Ishikawa (cell line): ENCODE measurements around the gene PRR14.

Source experiments
- REST ChIP-seq: IDR thresholded peaks from 2 replicates; pipeline ENCODE4 v1.6.1; 2012; ENCODE audit warnings: low read depth, mild to moderate bottlenecking
- ZBTB7A ChIP-seq: IDR thresholded peaks from 2 replicates; pipeline ENCODE4 v1.6.1; 2012; ENCODE audit warnings: low read depth
- TF ChIP-seq, protein P1 (sequence below): IDR thresholded peaks from 2 replicates; pipeline ENCODE4 v1.6.1; 2012

GRCh38 chr16:30651124-30652004, 604 bp downstream of the PRR14 start:
- peak; percentile 31 for TF ChIP-seq REST
- TF ChIP-seq ZBTB7A = no peak
- TF ChIP-seq, protein P1, sequence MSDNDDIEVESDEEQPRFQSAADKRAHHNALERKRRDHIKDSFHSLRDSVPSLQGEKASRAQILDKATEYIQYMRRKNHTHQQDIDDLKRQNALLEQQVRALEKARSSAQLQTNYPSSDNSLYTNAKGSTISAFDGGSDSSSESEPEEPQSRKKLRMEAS = 0 out of 2 replicates have a peak, but pooled peaks have one; percentile 6
